H9 (cell line): ENCODE results near the gene UFSP1. TPM values are rescaled to one million over a fixed set of nuclear protein-coding genes. Genes with fewer than 3 reads are reported as not detected.

Source experiments
- DNase-seq: peaks from one replicate; pipeline ENCODE4 v3.0.0-alpha.2; 2017
- H2AFZ ChIP-seq: one replicate; pipeline ENCODE4 v1.6.1; 2013; ENCODE audit warnings: mild to moderate bottlenecking, low read length, control low read depth, moderate library complexity
- H2AK5ac ChIP-seq: 2 replicates; pipeline ENCODE4 v1.6.1; 2013; ENCODE audit warnings: low read length, control low read depth, mixed read lengths; ENCODE audit not compliant: insufficient read length
- H2BK120ac ChIP-seq: one replicate; pipeline ENCODE4 v1.6.1; 2013; ENCODE audit warnings: low read depth, mild to moderate bottlenecking, low read length, control low read depth, inconsistent platforms; ENCODE audit not compliant: poor library complexity, severe bottlenecking
- H2BK12ac ChIP-seq: 2 replicates; pipeline ENCODE4 v1.6.1; 2013; ENCODE audit warnings: low read length, control low read depth, mixed read lengths, low read depth; ENCODE audit not compliant: insufficient read length
- H2BK15ac ChIP-seq: 2 replicates; pipeline ENCODE4 v1.6.1; 2013; ENCODE audit warnings: low read depth, low read length, control low read depth
- H2BK20ac ChIP-seq: one replicate; pipeline ENCODE4 v1.6.1; 2013; ENCODE audit warnings: low read depth, mild to moderate bottlenecking, low read length, control low read depth, inconsistent platforms; ENCODE audit not compliant: poor library complexity, severe bottlenecking
- H2BK5ac ChIP-seq: 2 replicates; pipeline ENCODE4 v1.6.1; 2013; ENCODE audit warnings: low read length, control low read depth, mixed read lengths; ENCODE audit not compliant: insufficient read length
- H3K14ac ChIP-seq: 2 replicates; pipeline ENCODE4 v1.6.1; 2013; ENCODE audit warnings: low read length, control low read depth; ENCODE audit not compliant: insufficient read depth
- H3K18ac ChIP-seq: 2 replicates; pipeline ENCODE4 v1.6.1; 2013; ENCODE audit warnings: low read depth, mild to moderate bottlenecking, mixed read lengths, low read length, control low read depth; ENCODE audit not compliant: insufficient read length
- H3K23ac ChIP-seq: 2 replicates; pipeline ENCODE4 v1.6.1; 2013; ENCODE audit warnings: low read length, control low read depth, mixed read lengths, low read depth; ENCODE audit not compliant: insufficient read length
- H3K23me2 ChIP-seq: 2 replicates; pipeline ENCODE4 v1.6.1; 2013; ENCODE audit warnings: low read depth, mild to moderate bottlenecking, mixed read lengths, low read length, control low read depth; ENCODE audit not compliant: insufficient read length, poor library complexity, severe bottlenecking
- H3K27ac ChIP-seq: 2 replicates; pipeline ENCODE4 v1.5.1; 2013; ENCODE audit warnings: low read length, control low read depth, mixed read lengths, low read depth; ENCODE audit not compliant: insufficient read length
- H3K27me3 ChIP-seq: 2 replicates; pipeline ENCODE4 v1.6.1; 2013; ENCODE audit warnings: low read length, control low read depth, inconsistent platforms; ENCODE audit not compliant: insufficient read depth
- H3K4ac ChIP-seq: 2 replicates; pipeline ENCODE4 v1.6.1; 2013; ENCODE audit warnings: low read depth, mild to moderate bottlenecking, control low read depth, inconsistent platforms, low read length, moderate library complexity
- H3K4me1 ChIP-seq: 2 replicates; pipeline ENCODE4 v1.6.1; 2013; ENCODE audit warnings: low read length, control low read depth, inconsistent platforms; ENCODE audit not compliant: insufficient read depth
- H3K4me2 ChIP-seq: 2 replicates; pipeline ENCODE4 v1.6.1; 2013; ENCODE audit warnings: low read length, control low read depth, mixed read lengths; ENCODE audit not compliant: insufficient read length, insufficient read depth
- H3K56ac ChIP-seq: 2 replicates; pipeline ENCODE4 v1.6.1; 2013; ENCODE audit warnings: low read depth, mild to moderate bottlenecking, mixed read lengths, low read length, control low read depth; ENCODE audit not compliant: insufficient read length
- H3K79me1 ChIP-seq: 2 replicates; pipeline ENCODE4 v1.6.1; 2013; ENCODE audit warnings: low read depth, mild to moderate bottlenecking, moderate library complexity, low read length, control low read depth, inconsistent platforms; ENCODE audit not compliant: insufficient read depth, poor library complexity, severe bottlenecking
- H3K79me2 ChIP-seq: 2 replicates; pipeline ENCODE4 v1.6.1; 2013; ENCODE audit warnings: low read length, control low read depth, inconsistent platforms; ENCODE audit not compliant: insufficient read depth
- H3K9ac ChIP-seq: 2 replicates; pipeline ENCODE4 v1.6.1; 2013; ENCODE audit warnings: low read length, control low read depth, mixed read lengths; ENCODE audit not compliant: insufficient read length; ENCODE audit errors: extremely low read depth
- H3K9me3 ChIP-seq: one replicate; pipeline ENCODE4 v1.6.1; 2013; ENCODE audit warnings: low read depth, low read length, inconsistent platforms; ENCODE audit not compliant: control insufficient read depth
- H3T11ph ChIP-seq: one replicate; pipeline ENCODE4 v1.6.1; 2013; ENCODE audit warnings: mild to moderate bottlenecking, low read length, control low read depth, inconsistent platforms
- H4K20me1 ChIP-seq: one replicate; pipeline ENCODE4 v1.6.1; 2013; ENCODE audit not compliant: control insufficient read depth, insufficient read length, insufficient read depth
- H4K5ac ChIP-seq: 2 replicates; pipeline ENCODE4 v1.6.1; 2013; ENCODE audit warnings: low read depth, mild to moderate bottlenecking, mixed read lengths, low read length, control low read depth; ENCODE audit not compliant: insufficient read length
- H4K8ac ChIP-seq: replicated peaks from 2 replicates; pipeline ENCODE4 v1.6.1; 2013; ENCODE audit warnings: low read length, control low read depth, mixed read lengths, low read depth; ENCODE audit not compliant: insufficient read length
- H4K91ac ChIP-seq: 2 replicates; pipeline ENCODE4 v1.6.1; 2013; ENCODE audit warnings: low read depth, mild to moderate bottlenecking, moderate library complexity, mixed read lengths, low read length, control low read depth; ENCODE audit not compliant: insufficient read length
- H3K27ac Mint-ChIP-seq, 3 experiments: 2 replicates in 2 of 3; 3 replicates in 1 of 3; pipeline ENCODE4 v1.8.0; 2020 to 2021; ENCODE audit warnings: mixed read lengths in 3 of 3, mild to moderate bottlenecking in 1 of 3, moderate library complexity in 1 of 3
- H3K27me3 Mint-ChIP-seq: 2 replicates; pipeline ENCODE4 v1.8.0; 2021; ENCODE audit warnings: low read depth, mild to moderate bottlenecking, moderate library complexity, mixed read lengths
- H3K36me3 Mint-ChIP-seq, 3 experiments: 2 replicates in 2 of 3; 3 replicates in 1 of 3; pipeline ENCODE4 v1.8.0; 2020 to 2021; ENCODE audit warnings: low read depth in 3 of 3, mixed read lengths in 3 of 3; ENCODE audit not compliant: insufficient read depth in 1 of 3
- H3K4me1 Mint-ChIP-seq, 2 experiments: 2 replicates each; pipeline ENCODE4 v1.8.0; 2020; ENCODE audit warnings: mixed read lengths in 2 of 2
- H3K4me3 Mint-ChIP-seq, 2 experiments: 2 replicates in 1 of 2; 3 replicates in 1 of 2; pipeline ENCODE4 v1.8.0; 2020 to 2021; ENCODE audit warnings: mild to moderate bottlenecking in 2 of 2, mixed read lengths in 2 of 2, moderate library complexity in 1 of 2
- H3K9me3 Mint-ChIP-seq, 2 experiments: 2 replicates in 1 of 2; 3 replicates in 1 of 2; pipeline ENCODE4 v1.8.0; 2020; ENCODE audit warnings: mild to moderate bottlenecking in 2 of 2, mixed read lengths in 2 of 2, moderate library complexity in 1 of 2
- CTCF ChIP-seq: fragments of 200-600 bp; sonication (generic); conservative IDR thresholded peaks from 3 replicates; pipeline ENCODE4 v1.8.0; 2021; ENCODE audit warnings: antibody characterized with exemption, mild to moderate bottlenecking
- WGBS: extraction: QIAGEN DNeasy Blood & Tissue Kit; methylation state at CpG from one replicate; pipeline ENCODE4 v1.1.7; 2013; ENCODE audit warnings: missing lambda C conversion rate, low lambda C conversion rate, mixed read lengths; ENCODE audit not compliant: insufficient read length; ENCODE audit errors: extremely low coverage; 5-methylcytosine and 5-hydroxymethylcytosine counted together
- total RNA-seq: library from RNA; stranded (reverse); gene quantifications from 2 replicates; pipeline ENCODE4 v1.2.1, GENCODE V29; 2021

Gene UFSP1
- total RNA-seq, 1 experiment from 2014 or later, result 4.3 TPM

GRCh38 chr7:100878013-100878412 lies 11.5 kb downstream of the UFSP1 start:
- TF ChIP-seq CTCF, result no peak
- Histone ChIP-seq H4K91ac (no peak overlapping the region), H3K14ac (no peak overlapping the region), H3K27me3 (no peaks in the 10 kb centered on the region), H2AK5ac (no peak overlapping the region), H3K27ac (no peak overlapping the region), H3K79me2 (peaks cover 37% of the 10 kb centered on the region; the same call in 1 of the 2 replicates), H3K18ac (no peak overlapping the region), H4K5ac (no peak overlapping the region), H3K79me1 (peaks cover 6% of the 10 kb centered on the region), H2AFZ (no peak overlapping the region), H2BK15ac (no peak overlapping the region), H3K4me1 (no peaks in the 10 kb centered on the region; the same call in 1 of the 2 replicates), H3T11ph (no peak overlapping the region), H2BK12ac (no peak overlapping the region), H3K23me2 (peaks cover 5% of the 10 kb centered on the region), H4K20me1 (no peaks in the 10 kb centered on the region), H4K8ac (no peak overlapping the region), H3K4me2 (no peak overlapping the region), H3K9me3 (no peaks in the 10 kb centered on the region), H2BK5ac (no peak overlapping the region), H2BK20ac (no peak overlapping the region), H2BK120ac (no peak overlapping the region), H3K9ac (no peak overlapping the region), H3K23ac (no peak overlapping the region), H3K4ac (no peak overlapping the region), H3K56ac (no peak overlapping the region)
- H3K4me1 Mint-ChIP-seq, result peaks cover 28 to 32% of the 10 kb centered on the region in 2 experiments
- peaks cover 63 to 95% (median 91%) of the 10 kb centered on the region in 3 experiments; a peak in 6 of 7 replicates for H3K36me3 Mint-ChIP-seq
- no peak overlapping the region for H3K27ac Mint-ChIP-seq
- H3K9me3 Mint-ChIP-seq, result no peaks in the 10 kb centered on the region
- H3K27me3 Mint-ChIP-seq, result no peaks in the 10 kb centered on the region; the same call in 1 of the 2 replicates
- H3K4me3 Mint-ChIP-seq, result peak overlapping the region in 1 of 2 experiments; percentile 32; a peak in 2 of 5 replicates
- DNase-seq, result no peak
- no CpG with 5 or more reads among the region's 7 CpGs for WGBS
